Ovary (tissue), 3 donors: ENCODE data around the gene BCO1.

ENCODE experiments used
- EP300 ChIP-seq: sonication (generic); formaldehyde crosslinking; IDR thresholded peaks from one replicate; pipeline ENCODE4 v1.6.1; 2017; ENCODE audit warnings: antibody characterized with exemption
- POLR2A ChIP-seq: fragments of 450-650 bp; IDR thresholded peaks from one replicate; pipeline ENCODE4 v1.6.1; 2017; ENCODE audit warnings: antibody characterized with exemption, mild to moderate bottlenecking, moderate library complexity
- TF ChIP-seq, protein P1 (sequence below), 3 donors: fragments of 450-650 bp in 2 of 3; fragments of 200-600 bp in 1 of 3; IDR thresholded peaks; one replicate each; pipeline versions ENCODE4 v1.5.1 to v1.8.0; 2016 to 2022; ENCODE audit warnings: antibody characterized with exemption in 3 of 3, mild to moderate bottlenecking in 1 of 3
- donor health status: DM: no; HTN: no; CAD: no.

DNA sequence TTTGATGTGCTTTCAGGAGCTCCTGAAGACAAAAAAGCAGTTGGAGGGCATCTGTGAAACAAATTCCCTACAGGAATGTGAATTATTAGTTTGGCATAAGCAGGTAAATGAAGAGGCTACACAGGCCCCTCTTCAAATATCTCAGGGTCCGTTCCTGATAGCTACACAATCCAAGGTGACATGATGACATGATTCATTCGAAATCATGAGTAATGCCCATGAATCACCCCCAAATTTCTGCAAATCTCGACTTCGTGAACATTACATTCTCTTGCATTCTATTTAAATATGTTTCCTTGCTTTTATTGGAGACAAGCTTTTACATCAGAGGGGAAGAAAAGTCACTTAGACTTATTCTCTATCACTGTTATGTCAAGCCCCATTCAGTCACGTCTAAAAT lies 98.6 kb downstream of the BCO1 start:
- TF ChIP-seq, protein P1, sequence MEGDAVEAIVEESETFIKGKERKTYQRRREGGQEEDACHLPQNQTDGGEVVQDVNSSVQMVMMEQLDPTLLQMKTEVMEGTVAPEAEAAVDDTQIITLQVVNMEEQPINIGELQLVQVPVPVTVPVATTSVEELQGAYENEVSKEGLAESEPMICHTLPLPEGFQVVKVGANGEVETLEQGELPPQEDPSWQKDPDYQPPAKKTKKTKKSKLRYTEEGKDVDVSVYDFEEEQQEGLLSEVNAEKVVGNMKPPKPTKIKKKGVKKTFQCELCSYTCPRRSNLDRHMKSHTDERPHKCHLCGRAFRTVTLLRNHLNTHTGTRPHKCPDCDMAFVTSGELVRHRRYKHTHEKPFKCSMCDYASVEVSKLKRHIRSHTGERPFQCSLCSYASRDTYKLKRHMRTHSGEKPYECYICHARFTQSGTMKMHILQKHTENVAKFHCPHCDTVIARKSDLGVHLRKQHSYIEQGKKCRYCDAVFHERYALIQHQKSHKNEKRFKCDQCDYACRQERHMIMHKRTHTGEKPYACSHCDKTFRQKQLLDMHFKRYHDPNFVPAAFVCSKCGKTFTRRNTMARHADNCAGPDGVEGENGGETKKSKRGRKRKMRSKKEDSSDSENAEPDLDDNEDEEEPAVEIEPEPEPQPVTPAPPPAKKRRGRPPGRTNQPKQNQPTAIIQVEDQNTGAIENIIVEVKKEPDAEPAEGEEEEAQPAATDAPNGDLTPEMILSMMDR (IDR thresholded peaks at IDR 0.05): no peak
- TF ChIP-seq EP300 (no peak), POLR2A (no peak)
